WTC11 (cell line): ENCODE data around the gene MTX1.

Experiments used
- CTCF ChIP-seq: fragments of 200-600 bp; IDR thresholded peaks from 2 replicates; pipeline ENCODE4 v1.8.0; 2022; ENCODE audit warnings: antibody characterized with exemption
- NR3C1 ChIP-seq: sonication (generic); formaldehyde crosslinking; conservative IDR thresholded peaks from 2 replicates; pipeline ENCODE4 v1.8.1; 2023; ENCODE audit warnings: low read depth, mild to moderate bottlenecking, missing genetic modification reagents
- PRDM15 ChIP-seq: sonication (generic); formaldehyde crosslinking; IDR thresholded peaks from 2 replicates; pipeline ENCODE4 v1.8.0; 2022; ENCODE audit warnings: missing genetic modification reagents
- USF2 ChIP-seq: sonication (generic); formaldehyde crosslinking; IDR thresholded peaks from 2 replicates; pipeline ENCODE4 v1.8.1; 2023; ENCODE audit warnings: mild to moderate bottlenecking, missing genetic modification reagents, moderate library complexity

- TF ChIP-seq NR3C1 = no peak
- no peak for TF ChIP-seq USF2 (CRISPR knock-in tag)
- TF ChIP-seq CTCF = no peak
- no peak for TF ChIP-seq PRDM15 (CRISPR knock-in tag)
These were observed 27.0 kb upstream of the MTX1 start for GRCh38 chr1:155181371-155182051.
